ENCODE measurements around the gene NTRK2.

NTRK2 gene

DNA sequence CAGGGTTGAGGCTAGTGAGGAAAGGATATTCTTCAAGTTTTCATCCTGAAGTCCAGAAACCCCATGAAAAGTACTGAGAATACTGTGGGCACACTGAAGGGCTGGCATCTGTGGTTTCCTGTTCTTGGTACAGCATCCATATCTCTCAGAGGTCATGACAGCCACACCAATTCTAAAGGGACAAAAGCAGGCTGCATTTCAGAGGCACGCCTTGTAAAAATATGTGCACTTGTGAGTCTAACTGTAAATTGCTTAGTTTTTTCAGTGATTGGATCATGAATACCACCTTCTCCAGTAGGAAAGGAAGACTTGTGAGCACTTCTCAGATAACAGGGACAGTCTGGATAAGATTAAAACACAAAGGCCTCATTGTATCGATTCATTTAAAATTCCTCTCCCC lies 230.9 kb downstream of the NTRK2 start:
- DNase-seq, result no peak

DNA sequence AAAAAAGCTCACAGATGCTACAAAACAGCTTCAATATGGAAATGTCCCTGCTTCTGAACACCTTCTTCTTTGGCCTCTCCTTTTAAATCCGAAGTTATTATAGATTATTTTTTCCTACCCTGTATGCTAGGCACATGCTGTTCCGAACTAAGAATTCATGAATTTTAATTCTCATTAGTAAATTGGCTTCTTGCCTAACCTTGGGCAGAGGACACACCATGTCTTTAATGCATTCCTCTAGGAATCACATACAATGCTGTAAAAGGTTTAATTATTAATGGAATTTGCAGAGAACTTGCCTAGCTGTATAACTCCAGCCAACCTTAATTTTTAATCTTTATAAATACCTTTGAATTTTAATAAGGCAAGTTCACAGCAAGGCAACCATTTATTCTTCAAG lies 234.4 kb downstream of the NTRK2 start:
- DNase-seq, result no peak

DNA sequence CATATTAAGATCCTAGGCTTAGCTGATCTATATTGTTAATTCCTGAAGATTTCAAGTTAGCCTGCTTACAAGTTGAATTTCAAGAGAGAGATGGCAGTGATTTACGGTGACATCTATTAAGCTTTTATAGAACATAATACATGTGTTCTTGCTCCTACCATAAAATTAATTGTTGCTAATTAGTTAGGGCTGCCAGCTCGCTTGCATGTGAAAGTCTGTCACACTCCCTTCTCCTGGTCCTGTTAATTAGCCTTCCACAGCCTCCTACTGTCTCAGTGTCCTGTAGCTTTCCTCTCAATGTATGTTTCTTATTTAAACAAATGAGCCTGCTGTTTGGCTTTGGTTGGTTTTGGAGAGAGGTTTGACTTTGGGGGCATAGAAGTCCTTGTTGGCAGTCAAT lies 247.2 kb downstream of the NTRK2 start:
- no peak for DNase-seq

DNA sequence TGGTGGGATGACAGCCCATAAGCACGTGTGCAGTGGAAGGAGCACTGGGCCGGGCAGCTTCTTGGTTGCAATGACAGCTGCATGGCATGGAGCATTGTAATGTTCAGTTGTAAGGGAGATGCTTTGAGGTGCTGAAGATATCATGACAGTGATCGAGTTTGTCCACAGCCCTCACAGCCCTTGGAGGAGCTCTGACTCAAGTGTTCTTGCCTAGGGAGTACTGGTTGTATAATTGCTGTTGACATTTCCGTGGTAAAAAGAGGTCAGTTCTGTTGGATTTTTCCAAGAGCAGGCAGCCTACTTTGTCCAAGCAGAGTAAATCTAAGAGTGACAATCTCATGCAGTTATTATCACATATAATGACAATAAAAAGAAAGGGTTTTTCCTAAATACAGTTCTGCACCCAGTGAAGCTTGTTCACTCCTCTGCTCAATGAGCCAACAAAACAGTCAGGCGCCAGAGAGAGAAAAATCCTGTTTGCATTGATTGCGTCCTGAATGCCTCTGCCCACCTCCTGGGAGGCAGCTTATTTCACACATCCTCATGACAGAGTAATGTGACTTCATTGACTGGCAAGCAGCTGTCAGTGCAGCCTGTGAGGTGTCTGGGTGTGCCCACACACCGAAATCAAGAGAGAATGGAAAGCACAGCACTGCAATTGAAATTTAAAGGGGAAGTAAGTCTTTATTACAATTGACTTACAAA lies 248.0 kb downstream of the NTRK2 start:
- no peak for DNase-seq

DNA sequence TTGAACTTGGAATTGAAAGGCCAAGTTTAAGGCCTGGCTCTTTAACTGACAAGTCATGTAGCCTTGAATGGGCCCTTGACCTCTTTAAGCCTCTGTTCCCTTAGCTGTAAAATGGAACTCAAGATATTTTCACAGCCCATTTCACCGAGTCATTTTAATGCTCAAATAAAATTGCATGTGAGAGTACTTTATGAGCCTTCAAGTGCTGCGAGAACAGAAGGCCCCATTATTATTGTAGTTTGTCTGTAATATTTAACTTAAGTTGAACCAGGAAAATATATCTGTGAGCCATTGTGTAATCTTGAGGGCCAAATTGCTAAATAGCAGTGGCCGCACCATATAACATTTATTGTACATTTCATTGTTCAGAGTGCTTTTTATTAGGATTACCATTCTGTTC lies 249.9 kb downstream of the NTRK2 start:
- DNase-seq, result no peak

DNA sequence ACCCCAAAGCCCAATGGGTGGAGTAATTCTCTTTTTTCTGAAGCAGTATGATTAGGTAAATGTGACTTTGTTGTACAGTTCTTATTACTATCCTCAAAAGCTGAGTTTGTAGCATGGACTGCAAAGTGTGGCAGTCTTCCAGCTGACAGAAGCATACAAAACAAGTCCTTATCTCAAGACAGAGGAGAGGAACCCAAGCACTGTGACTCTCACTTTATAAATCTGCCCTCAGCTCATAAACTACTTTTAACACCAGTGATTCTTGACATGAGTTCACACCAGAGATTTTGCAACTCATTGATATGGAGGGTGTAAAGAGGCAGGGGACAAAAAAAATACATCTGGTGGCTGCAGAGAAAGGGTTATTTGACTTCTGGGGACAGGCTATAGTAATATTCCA lies 251.6 kb downstream of the NTRK2 start:
- DNase-seq, result no peak

DNA sequence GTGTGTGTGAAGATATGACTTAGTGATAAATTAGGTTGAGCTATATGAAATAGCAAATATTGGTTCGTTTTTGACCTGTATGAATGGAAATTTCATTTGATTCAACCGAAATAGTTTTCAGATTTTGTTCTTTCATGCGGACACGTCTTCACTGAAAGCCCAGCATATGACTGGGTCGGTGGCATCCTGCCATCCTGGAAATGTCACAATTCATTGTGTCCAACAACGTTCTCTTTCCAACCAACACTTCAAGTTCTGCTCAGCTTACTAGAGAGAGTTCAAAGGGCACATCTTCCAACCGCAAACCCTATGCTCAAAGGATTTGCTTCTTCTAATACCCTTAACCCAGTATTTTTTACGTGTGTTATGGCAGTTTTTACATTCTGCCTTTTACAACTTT lies 252.5 kb downstream of the NTRK2 start:
- DNase-seq, result no peak

DNA sequence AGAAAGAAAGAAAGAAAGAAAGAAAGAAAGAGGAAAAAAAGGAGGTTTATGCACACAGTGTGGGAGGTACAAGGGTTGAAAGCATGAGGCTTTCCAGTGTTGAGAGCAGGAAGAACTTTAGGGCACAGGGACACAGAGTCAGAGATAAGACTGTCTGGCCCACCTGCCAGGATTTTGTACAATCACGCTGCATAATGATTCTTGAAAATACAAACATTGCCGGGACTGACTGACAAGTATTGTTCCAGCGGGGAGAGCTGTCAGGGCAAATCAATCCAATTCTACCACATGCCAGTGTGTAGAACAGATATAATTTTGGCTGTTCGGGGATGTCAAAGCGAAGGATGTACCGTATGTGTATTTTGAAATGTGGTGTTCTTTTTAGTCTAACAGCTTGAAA lies 254.7 kb downstream of the NTRK2 start:
- no peak for DNase-seq

DNA sequence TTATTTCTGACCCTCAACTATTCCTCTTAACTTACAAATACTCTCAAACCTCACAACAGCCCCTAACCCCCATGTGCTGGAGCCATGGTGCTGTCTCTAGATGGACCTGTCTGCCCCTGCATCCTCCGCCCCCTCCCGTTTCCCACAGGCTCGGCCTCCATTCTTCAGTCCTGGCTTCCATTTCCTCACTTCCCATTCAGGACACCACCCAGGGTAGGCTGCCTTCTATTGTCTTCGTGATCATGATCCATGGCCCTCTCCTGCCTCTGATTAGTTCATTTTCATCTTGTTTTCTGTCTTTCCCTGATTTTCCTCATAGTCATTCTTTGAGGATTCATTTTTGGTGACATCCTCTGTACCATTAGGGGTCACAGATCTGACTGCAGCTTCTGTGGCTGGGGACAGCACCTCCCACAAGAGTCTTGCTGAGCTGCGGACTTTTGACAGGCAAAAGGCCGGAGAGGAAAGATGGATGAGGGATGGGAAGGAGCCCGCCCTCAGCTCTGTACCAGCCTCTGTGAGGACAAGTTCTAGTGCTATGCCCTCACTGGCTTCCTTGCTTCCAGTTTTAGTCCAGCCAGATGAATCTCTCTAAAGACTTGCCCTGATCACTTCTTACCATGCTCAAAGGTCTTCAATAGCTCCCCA lies 255.8 kb downstream of the NTRK2 start:
- DNase-seq, result no peak

DNA sequence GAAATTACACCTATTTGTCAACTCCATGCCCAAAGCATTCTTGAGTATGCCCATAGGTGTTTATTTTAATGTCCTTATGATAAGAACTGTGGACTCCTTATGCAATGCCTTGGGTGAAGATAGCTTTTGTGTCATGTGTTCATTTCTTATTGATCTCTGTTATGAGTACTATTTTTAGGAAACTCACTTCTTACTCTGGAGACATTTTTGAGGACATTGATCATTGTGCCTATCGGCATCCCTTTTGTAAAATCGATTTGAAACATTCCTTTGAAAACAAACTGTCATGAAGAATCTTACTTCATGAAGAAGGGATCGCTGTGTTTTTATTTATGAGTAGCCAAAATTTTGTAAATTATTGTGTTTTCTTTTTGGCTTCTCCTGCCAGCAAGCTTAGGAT lies 257.3 kb downstream of the NTRK2 start:
- no peak for DNase-seq

DNA sequence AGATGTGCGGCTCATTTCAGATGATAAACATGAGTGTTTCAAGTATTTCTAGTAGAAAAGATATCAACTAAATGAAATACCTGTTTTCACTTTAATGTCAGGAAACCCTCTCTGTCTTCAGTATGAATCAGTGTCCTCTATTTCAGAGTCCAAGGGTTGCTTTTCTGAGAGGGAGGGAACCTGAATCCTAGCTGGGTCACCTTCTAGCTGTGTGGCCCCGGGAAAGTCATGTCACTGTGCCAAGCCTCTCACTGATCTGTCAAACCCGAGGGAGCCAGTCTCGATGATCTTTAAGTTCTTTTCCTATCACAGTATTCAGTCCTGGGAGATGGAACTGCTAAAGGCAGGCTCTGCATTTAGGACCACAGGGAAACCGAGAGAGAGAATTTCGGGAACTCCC lies 258.9 kb downstream of the NTRK2 start:
- no peak for DNase-seq

DNA sequence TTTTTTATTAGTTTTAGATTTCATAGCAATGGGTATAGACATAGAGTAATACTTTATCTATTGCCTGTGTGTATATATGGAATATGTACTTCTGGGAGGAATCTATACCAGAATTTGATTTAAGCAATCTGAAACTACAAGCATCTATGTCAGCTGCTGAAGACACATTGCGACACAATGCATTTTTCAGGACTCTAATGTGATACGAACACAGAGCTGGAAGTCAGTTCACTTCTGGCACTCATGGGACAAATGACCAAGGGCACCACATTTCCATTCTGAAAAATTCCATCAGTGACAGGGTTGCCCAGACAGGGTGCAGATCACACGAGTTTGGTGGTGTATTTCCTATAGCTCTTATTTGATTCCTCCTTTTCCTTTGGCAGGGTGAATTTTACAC lies 259.5 kb downstream of the NTRK2 start:
- no peak for DNase-seq

DNA sequence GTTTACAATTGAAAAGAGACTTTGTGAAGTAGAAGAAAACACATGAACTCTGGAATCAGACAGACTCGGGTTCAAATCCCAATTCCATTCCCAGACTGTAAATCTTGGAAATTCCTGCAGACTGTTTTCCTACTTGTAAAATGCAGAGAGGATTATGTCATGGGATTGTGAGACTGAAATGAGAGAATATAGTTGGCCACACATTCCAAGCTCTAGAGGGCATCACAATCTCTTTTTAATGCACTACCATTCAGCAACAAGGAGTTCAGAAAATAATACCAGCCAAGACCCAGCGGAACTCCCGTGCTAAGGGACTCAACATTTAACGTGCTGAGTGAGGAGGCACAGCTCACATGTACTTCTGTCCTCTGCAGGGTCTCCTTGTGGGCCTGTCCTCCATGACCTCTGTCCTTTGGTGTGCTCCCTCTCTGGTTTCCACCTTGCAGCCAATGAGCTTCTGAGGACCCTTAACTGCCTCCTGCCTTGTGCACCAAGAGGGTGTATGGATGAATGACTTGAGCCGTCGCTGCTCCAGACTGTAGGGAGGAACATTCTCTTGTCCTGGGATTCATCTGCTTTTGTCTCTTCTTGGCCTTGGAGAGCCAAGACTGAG lies 263.5 kb downstream of the NTRK2 start:
- no peak for DNase-seq

DNA sequence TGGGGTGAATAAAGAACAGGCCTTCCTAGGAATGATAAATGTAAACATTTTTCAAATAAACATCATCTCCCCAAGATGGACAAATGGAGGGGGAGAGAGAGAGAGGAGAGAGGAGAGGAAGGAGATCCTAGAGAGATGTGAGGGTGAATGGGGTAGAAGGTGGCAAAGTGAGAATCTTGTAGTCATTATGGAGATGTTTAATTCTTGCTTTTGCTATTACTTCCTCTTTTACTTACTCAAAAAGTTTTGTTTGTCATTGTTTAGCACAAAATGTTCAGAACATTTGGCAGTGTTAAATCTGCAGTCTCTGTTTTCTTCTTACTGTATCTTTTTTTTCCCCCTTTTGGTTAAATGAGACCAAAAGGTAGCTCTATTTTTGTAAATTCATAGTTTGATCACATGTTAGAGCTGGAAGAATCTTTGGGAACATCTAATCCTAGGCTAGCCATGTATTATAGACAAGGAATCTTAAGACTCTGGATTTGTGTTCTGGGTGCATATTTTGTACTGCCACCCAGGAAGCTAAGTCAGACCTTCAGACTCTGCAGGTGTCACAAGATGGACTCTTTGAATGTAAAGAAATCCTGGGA lies 266.1 kb downstream of the NTRK2 start:
- no peak for DNase-seq

DNA sequence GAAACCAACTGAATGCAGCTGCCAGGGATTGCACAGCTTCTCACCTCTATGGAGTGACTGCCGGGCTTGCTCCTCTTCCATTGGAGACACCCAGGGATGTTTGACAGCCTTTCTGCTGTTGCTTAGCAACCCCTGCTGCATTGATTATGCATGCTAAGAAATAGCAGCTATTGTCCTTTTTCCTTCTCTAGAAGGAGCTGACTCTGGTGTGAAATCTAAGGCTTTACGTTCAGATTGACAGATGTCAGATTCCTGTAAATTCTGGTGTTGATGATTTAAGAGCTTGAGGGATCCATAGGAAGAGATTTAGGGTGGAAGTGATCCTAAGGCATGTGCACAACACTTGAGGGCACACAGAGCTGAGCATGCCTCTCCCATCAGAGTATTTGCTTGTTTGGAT lies 267.7 kb downstream of the NTRK2 start:
- no peak for DNase-seq

DNA sequence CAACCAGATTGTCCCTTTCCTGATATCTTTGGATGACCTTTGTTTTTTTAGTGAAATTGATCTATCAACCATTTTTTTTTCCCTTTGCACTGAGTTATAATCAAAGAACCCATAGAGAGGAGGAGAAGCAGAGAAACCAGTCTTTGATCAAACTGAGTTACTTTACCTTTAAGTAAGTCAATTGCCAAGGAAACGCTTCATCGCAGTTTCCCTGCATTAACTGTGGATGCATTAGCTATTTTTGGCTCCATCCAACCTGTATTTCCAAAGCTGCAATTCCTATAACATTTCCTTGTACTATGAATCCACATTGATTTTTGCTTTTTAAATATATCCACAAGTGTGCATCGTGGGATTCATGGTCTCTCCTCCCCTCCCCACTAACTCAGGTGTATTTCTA lies 268.1 kb downstream of the NTRK2 start:
- no peak for DNase-seq

DNA sequence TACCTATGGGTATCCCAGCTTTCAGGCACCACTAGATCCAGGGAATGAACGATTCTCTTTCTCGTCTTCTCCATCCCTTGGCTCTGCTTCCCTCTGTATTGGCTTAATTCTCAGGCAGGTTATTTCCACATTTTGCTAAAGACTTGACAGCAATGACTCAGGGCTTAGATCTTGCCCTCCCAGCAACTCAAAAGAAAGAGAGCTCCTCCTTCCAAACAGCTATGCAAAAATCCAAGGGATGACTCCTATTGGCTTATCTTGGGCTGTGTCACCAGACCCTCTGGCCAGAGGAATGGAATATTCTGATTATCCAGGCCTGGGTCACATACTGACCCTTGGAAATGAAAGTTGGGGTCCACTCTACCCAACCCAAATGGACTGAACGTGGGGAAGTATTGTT lies 270.2 kb downstream of the NTRK2 start:
- DNase-seq, result no peak

DNA sequence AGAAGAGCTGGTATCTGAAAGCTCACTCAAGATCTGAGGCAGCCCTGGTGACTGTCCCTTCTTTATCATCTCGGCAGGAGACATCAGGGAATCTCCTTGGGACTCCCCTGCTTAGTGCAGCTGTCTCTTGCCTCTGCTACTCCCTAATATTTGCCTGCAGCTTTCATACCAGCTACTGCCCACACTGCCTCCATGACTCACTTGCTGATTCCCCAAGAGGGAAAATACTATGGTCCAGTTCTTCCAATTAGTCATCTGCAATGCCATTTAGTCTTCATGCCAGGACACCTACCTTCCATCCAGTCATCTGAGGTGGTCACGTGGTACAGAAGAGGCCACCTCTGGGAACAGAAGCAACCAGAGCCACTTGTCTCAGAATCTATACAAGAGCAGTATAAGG lies 270.8 kb downstream of the NTRK2 start:
- DNase-seq, result no peak

DNA sequence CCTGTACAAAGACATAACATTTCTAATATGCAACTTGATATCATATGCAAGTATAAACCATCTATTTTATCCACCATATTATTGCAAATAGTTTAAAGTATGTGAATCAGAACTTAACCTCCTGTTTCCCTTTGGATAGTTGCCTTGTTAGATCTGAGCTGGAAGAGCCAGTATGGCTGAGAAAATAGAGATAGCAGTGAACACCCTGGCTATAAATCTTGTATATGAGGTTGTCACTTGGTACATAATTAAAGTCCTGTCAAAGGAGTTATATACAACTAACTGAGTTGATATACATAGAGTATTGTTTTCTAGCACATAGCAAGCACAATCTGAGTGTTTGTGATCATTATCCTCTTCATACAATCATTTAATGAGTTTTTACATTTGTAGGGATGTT lies 272.3 kb downstream of the NTRK2 start:
- DNase-seq, result no peak

DNA sequence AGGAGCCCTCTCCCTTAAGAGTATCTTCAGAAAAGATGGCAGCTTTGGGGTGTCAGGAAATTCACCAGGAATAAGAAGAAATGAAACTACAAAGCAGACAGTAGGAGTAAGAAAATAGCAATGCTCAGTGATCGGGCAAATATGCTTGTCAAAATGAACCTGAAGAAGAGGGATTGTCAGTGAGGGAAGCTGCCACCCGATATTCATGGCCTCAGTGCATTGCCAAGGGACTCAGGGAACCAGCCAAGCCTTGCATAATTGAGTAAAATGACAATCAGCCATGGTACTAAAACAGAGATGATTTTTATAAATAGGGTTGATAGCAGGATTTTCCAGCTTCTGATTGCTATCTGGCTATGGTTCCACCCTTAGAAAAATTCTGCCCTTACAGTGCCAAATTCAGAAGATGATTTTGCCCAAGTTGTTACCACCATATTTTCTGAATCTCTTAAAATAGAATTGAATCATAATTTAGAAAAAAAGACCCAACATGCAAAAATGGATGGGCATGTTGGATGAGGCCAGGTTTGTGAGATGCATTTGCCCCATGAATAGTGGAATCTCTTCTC lies 274.0 kb downstream of the NTRK2 start:
- DNase-seq, result no peak

DNA sequence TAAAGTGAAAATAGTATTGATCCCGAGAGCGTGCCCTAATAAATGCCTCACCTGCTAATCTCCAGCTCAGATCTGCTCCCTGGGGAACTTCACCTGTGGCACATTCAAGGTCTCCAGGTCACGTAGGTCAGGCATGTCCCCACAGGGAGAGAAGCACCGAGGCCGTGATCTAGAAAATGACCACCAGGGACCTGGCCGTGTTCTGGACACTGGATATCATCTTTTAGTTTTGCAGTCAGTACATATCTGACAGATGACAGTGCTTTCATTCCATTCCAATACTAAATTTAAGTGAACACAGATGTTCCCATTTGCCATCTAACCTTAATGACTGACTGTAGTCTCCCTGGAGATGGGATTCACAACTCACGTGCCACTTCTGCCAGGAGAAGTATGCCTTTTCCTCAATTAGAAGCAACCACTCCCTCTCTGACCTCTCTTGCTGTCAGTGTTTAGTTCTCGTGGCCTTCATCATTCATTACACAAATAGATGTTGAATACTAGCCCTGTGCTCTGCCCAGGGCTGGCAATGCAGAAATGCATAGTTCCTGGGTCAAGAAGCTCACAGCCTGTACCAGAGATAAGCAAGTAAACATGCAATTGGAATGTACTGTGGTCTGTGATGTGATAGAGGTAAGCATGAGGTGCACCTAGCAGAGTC lies 276.5 kb downstream of the NTRK2 start:
- no peak for DNase-seq

DNA sequence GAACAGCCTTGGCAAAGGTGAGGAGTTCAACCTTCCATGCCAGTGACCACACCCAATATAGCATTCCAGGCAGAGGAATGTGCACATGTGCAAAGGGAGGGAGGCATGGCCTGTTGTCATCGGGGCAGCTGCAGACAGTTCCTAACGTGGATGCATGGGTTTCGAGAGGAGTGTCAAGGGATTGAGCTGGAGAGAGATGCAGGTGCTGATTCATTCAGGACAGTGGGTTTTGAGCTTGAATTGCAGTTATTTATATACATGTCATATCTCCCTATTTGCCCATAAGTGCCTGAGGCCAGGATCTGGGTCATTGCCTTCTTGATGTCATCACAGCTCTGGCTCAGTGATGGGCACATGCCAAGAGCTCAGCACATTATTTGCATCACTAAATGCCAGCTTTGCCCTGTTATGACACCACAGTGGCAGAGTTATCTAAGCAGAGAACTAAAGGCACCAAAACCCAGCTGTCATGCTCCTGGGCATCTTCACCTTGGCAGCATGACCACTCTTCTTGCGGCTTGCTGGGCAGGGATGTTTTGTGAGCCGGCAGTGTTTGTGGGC lies 278.0 kb downstream of the NTRK2 start:
- no peak for DNase-seq

DNA sequence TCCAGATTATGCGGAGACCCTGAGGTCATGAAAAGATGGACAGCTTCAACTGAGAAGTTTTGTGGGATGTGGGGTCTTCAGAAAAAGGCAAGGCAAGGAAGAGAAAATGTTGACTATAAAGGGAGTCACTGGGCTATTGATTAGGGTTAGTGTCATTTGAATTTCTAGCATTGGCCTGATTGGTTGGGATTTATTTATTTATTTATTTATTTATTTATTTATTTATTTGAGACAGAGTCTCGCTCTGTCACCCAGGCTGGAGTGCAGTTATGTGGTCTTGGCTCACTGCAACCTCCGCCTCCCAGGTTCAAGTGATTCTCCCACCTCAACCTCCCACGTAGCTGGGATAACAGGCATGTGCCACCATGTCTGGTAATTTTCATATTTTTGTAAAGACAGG lies 279.7 kb downstream of the NTRK2 start:
- DNase-seq, result no peak

Measured in stimulated activated naive CD4-positive, alpha-beta T cell treated with Interleukin-2 at 50 U/mL for 16 hours (primary cell).